T-helper 2 cell (primary cell): ENCODE data around the gene ADD2.

Experiments used
- DNase-seq, 5 experiments: peaks; one replicate each; pipeline versions ENCODE4 v3.0.0 to v3.0.0-alpha.2; 2012 to 2022

The ADD2 gene

GRCh38 chr2:70785137-70785911, 17.3 kb upstream of the ADD2 start:
- peak in 1 of 5 experiments; percentile 61 for DNase-seq

- no peak for DNase-seq
These were observed 16.3 kb upstream of the ADD2 start for GRCh38 chr2:70784320-70784719.

- no peak for DNase-seq
These were observed 12.0 kb upstream of the ADD2 start for GRCh38 chr2:70779911-70780545.

GRCh38 chr2:70779491-70779890, 11.5 kb upstream of the ADD2 start:
- DNase-seq = no peak

GRCh38 chr2:70778676-70779075, 10.7 kb upstream of the ADD2 start:
- no peak for DNase-seq

GRCh38 chr2:70777450-70777849, 9.4 kb upstream of the ADD2 start:
- no peak for DNase-seq

- DNase-seq = no peak
These were observed 8.3 kb upstream of the ADD2 start for GRCh38 chr2:70776266-70776665.

- no peak for DNase-seq
These were observed 7.1 kb upstream of the ADD2 start for GRCh38 chr2:70775141-70775540.

- DNase-seq = no peak
These were observed 4.6 kb upstream of the ADD2 start for GRCh38 chr2:70772486-70773155.

- peak in 1 of 5 experiments; percentile 48 for DNase-seq
These were observed 3.4 kb upstream of the ADD2 start for GRCh38 chr2:70771446-70771845.

- no peak for DNase-seq
These were observed 1.4 kb upstream of the ADD2 start for GRCh38 chr2:70769450-70769849.

- no peak for DNase-seq
These were observed 638 bp upstream of the ADD2 start for GRCh38 chr2:70768590-70769085.

- DNase-seq = no peak
These were observed 811 bp downstream of the ADD2 start for GRCh38 chr2:70767079-70767698.

GRCh38 chr2:70766357-70767078, 1.5 kb downstream of the ADD2 start:
- DNase-seq = no peak

- DNase-seq = no peak
These were observed 2.5 kb downstream of the ADD2 start for GRCh38 chr2:70765507-70765906.

- no peak for DNase-seq
These were observed 8.6 kb downstream of the ADD2 start for GRCh38 chr2:70759446-70759845.

GRCh38 chr2:70757966-70758365, 10.0 kb downstream of the ADD2 start:
- DNase-seq = no peak

GRCh38 chr2:70757360-70757759, 10.6 kb downstream of the ADD2 start:
- no peak for DNase-seq

GRCh38 chr2:70756128-70756527, 11.9 kb downstream of the ADD2 start:
- no peak for DNase-seq

GRCh38 chr2:70753902-70754301, 14.1 kb downstream of the ADD2 start:
- no peak for DNase-seq

- DNase-seq = no peak
These were observed 15.0 kb downstream of the ADD2 start for GRCh38 chr2:70753031-70753430.

GRCh38 chr2:70752396-70752795, 15.6 kb downstream of the ADD2 start:
- no peak for DNase-seq

- DNase-seq = no peak
These were observed 16.1 kb downstream of the ADD2 start for GRCh38 chr2:70751881-70752280.
